Uterus (tissue), 2 donors: ENCODE results near the gene TOMM40.

ENCODE experiments used
- POLR2A ChIP-seq, 2 donors: fragments of 450-650 bp; IDR thresholded peaks; one replicate each; pipeline ENCODE4 v1.6.1; 2016; ENCODE audit warnings: antibody characterized with exemption in 2 of 2, mild to moderate bottlenecking in 1 of 2, moderate library complexity in 1 of 2
- TF ChIP-seq, protein P1 (sequence below), 4 experiments: fragments of 200-600 bp in 2 of 4; fragments of 450-650 bp in 2 of 4; sonication (generic) in 2 of 4; IDR thresholded peaks; one replicate each; pipeline ENCODE4 v1.5.1; 2016 to 2019; ENCODE audit warnings: antibody characterized with exemption in 4 of 4, mild to moderate bottlenecking in 2 of 4, moderate library complexity in 1 of 4

DNA sequence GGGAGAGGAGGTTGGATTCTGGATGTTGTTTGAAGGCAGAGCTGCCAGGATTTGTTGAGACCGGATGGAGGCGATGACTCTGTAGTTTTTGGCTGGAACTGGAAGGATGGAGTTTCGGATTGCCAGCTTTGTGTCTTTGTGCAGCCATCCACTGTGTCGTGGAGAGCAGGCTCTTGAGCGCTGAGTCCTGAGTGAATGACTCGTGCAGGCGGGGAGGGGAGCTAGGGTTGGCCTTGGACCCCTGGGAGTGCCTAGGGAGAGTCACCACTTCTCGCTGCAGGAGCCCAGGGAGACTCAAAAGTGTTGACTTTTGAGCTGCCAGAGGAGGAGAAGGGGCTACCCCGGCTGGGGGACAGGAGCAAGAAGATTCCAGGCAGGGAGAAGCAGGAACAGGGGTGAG, 3.9 kb downstream of the TOMM40 start:
- no peak for TF ChIP-seq POLR2A (IDR thresholded peaks at IDR 0.05)
- TF ChIP-seq, protein P1, sequence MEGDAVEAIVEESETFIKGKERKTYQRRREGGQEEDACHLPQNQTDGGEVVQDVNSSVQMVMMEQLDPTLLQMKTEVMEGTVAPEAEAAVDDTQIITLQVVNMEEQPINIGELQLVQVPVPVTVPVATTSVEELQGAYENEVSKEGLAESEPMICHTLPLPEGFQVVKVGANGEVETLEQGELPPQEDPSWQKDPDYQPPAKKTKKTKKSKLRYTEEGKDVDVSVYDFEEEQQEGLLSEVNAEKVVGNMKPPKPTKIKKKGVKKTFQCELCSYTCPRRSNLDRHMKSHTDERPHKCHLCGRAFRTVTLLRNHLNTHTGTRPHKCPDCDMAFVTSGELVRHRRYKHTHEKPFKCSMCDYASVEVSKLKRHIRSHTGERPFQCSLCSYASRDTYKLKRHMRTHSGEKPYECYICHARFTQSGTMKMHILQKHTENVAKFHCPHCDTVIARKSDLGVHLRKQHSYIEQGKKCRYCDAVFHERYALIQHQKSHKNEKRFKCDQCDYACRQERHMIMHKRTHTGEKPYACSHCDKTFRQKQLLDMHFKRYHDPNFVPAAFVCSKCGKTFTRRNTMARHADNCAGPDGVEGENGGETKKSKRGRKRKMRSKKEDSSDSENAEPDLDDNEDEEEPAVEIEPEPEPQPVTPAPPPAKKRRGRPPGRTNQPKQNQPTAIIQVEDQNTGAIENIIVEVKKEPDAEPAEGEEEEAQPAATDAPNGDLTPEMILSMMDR (IDR thresholded peaks at IDR 0.05), result no peak
